Measurements from ENCODE around the gene CDC42BPA. TPM values are rescaled to one million over a fixed set of nuclear protein-coding genes. Genes with fewer than 3 reads are reported as not detected.

The CDC42BPA gene
- total RNA-seq, 1 donor from 2014 or later: 42.7 TPM

DNA sequence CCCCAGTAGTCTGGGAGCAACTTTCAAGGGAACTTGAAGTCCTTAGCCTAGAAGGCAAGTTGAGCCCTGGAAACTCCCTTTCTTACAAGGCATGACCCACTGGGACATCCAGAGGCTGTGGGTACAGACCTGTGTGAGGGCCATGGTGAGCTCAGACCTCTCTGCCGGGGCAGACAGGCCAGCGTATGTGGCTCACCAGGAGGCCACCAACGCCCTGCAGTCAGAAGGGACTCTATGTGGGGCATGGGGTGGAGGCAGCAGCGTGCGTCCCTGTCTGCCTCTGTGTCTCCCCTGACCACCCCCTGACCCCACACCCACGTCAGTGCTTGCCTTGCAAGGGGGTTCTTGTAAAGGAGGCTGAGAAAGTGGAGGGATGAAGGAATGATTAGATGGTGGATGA lies 367.4 kb downstream of the CDC42BPA start:
- H3K4me1 ChIP-seq: peaks cover 20% of the 10 kb centered on the region
- H3K9me3 ChIP-seq: no peaks in the 10 kb centered on the region
- intact Hi-C loops (cut with DNase I): no loop called here
- no peaks in the 10 kb centered on the region for H3K36me3 ChIP-seq
- H3K27ac ChIP-seq: no peak overlapping the region
- TF ChIP-seq POLR2A (IDR thresholded peaks at IDR 0.05): no peak
- TF ChIP-seq, protein P1, sequence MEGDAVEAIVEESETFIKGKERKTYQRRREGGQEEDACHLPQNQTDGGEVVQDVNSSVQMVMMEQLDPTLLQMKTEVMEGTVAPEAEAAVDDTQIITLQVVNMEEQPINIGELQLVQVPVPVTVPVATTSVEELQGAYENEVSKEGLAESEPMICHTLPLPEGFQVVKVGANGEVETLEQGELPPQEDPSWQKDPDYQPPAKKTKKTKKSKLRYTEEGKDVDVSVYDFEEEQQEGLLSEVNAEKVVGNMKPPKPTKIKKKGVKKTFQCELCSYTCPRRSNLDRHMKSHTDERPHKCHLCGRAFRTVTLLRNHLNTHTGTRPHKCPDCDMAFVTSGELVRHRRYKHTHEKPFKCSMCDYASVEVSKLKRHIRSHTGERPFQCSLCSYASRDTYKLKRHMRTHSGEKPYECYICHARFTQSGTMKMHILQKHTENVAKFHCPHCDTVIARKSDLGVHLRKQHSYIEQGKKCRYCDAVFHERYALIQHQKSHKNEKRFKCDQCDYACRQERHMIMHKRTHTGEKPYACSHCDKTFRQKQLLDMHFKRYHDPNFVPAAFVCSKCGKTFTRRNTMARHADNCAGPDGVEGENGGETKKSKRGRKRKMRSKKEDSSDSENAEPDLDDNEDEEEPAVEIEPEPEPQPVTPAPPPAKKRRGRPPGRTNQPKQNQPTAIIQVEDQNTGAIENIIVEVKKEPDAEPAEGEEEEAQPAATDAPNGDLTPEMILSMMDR (IDR thresholded peaks at IDR 0.05): no peak
- TF ChIP-seq POLR2AphosphoS5 (IDR thresholded peaks at IDR 0.05; ENCODE audit: insufficient read depth in 1 of 2, low read depth in 1 of 2): no peak
- DNase-seq (ENCODE audit: extremely low spot score in 2 of 2): peak in 1 of 2 donors; percentile 69
- no peaks in the 10 kb centered on the region for H3K27me3 ChIP-seq
- H3K4me3 ChIP-seq: no peak overlapping the region

DNA sequence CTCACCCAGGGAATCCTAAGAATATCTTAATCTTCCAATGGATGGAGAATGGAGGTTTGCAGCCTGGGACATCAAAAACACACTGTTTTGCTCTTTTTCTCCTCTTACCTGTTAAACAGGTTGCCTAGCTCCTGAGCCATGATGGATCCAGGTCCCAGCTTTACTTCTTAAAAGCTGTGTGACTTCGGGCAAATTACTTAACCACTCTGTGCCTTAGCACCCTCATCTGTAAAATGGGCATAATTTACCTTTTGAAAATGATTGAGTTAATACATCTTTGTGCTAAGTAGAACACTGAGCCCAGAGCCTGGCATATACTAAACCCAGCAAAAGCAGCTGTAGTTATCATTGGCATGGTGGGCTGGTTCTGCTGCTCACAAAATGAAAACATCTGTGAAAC lies 368.0 kb downstream of the CDC42BPA start:
- DNase-seq (ENCODE audit: extremely low spot score in 2 of 2): no peak
- no peak for TF ChIP-seq POLR2AphosphoS5 (IDR thresholded peaks at IDR 0.05; ENCODE audit: insufficient read depth in 1 of 2, low read depth in 1 of 2)
- TF ChIP-seq, protein P1 (IDR thresholded peaks at IDR 0.05): no peak
- Histone ChIP-seq H3K4me1 (peaks cover 25% of the 10 kb centered on the region), H3K9me3 (no peaks in the 10 kb centered on the region), H3K36me3 (no peaks in the 10 kb centered on the region), H3K27ac (no peak overlapping the region), H3K4me3 (no peak overlapping the region), H3K27me3 (no peaks in the 10 kb centered on the region)
- intact Hi-C loops (cut with DNase I): no loop called here

DNA sequence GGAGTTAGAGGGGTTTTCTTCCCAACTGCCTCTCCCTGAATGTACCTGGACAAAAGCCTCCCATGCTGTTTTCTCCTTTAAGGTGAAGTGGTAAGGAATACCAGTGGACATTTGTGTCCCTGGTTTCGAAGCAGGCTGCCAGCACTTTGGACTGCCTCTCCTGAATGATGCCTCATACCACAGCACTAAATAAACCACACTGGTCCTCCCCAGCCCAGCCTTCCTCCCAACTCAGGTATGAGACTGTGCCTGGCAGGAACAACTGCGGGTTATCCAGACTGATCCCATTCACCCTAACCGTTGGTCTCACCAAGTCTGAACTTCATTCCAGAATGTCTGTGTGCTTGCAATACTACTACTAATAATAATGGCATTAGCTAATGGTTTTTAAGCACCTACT lies 368.9 kb downstream of the CDC42BPA start:
- intact Hi-C loops (cut with DNase I): no loop called here
- H3K9me3 ChIP-seq: no peaks in the 10 kb centered on the region
- H3K27ac ChIP-seq: no peak overlapping the region
- H3K4me3 ChIP-seq: no peak overlapping the region
- no peaks in the 10 kb centered on the region for H3K36me3 ChIP-seq
- H3K27me3 ChIP-seq: no peaks in the 10 kb centered on the region
- TF ChIP-seq POLR2AphosphoS5 (IDR thresholded peaks at IDR 0.05; ENCODE audit: insufficient read depth in 1 of 2, low read depth in 1 of 2): no peak
- TF ChIP-seq POLR2A (IDR thresholded peaks at IDR 0.05): no peak
- TF ChIP-seq, protein P1 (IDR thresholded peaks at IDR 0.05): no peak
- no peak for DNase-seq (ENCODE audit: extremely low spot score in 2 of 2)
- H3K4me1 ChIP-seq: peaks cover 32% of the 10 kb centered on the region

DNA sequence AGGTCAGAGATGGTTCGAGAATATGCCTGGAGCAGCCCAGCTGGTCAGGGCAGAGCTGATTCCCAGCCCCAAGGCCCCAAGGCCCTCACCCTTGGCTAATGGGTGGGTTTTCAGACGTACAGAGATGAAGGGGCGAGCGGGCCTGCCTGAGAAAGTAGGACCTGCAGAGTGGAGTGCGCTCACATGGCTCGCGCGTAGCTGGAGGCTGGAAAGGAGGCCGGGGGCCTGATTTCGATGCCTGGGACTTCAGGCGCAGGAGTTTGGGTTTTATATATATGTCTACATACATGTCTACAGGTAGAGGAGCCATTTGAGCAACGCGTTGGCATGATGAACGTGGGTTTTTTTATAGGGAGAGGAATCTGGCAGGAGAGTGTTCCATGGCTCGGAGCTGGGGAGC lies 369.3 kb downstream of the CDC42BPA start:
- TF ChIP-seq, protein P1 (IDR thresholded peaks at IDR 0.05): no peak
- no peak for TF ChIP-seq POLR2AphosphoS5 (IDR thresholded peaks at IDR 0.05; ENCODE audit: insufficient read depth in 1 of 2, low read depth in 1 of 2)
- no peak for TF ChIP-seq POLR2A (IDR thresholded peaks at IDR 0.05)
- H3K4me1 ChIP-seq: peaks cover 35% of the 10 kb centered on the region

DNA sequence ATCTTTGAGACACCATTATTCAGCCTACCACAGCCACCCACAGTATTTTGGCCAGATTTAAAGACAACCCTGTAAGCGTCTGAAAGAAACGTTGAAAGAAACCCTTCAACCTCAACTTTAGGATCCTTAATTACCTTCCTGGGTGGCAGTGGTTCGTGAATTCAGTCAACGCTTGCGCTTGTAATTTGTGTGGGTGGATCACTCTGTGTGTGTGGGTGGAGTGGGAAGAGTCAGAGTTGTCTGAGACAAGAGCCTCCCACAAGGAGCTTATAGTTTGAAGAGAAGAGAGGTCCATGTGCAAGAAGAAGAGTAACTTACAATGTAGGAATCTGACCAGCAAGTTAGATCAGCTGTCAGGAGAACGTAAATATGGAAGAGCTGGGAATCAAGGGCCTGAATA lies 369.8 kb downstream of the CDC42BPA start:
- intact Hi-C loops (cut with DNase I): no loop called here
- H3K36me3 ChIP-seq: no peaks in the 10 kb centered on the region
- TF ChIP-seq POLR2A (IDR thresholded peaks at IDR 0.05) (no peak), POLR2AphosphoS5 (IDR thresholded peaks at IDR 0.05; ENCODE audit: insufficient read depth in 1 of 2, low read depth in 1 of 2) (no peak)
- TF ChIP-seq, protein P1 (IDR thresholded peaks at IDR 0.05): no peak
- no peaks in the 10 kb centered on the region for H3K9me3 ChIP-seq
- no peak for DNase-seq (ENCODE audit: extremely low spot score in 2 of 2)
- H3K27me3 ChIP-seq: no peaks in the 10 kb centered on the region
- peaks cover 38% of the 10 kb centered on the region for H3K4me1 ChIP-seq
- H3K4me3 ChIP-seq: no peak overlapping the region
- no peak overlapping the region for H3K27ac ChIP-seq

More for the DNA sequence above, 369.3 kb downstream of the CDC42BPA start:
- Histone ChIP-seq H3K36me3 (no peaks in the 10 kb centered on the region), H3K27ac (no peak overlapping the region), H3K27me3 (no peaks in the 10 kb centered on the region), H3K4me3 (no peak overlapping the region), H3K9me3 (no peaks in the 10 kb centered on the region)
- DNase-seq (ENCODE audit: extremely low spot score in 2 of 2): no peak
- intact Hi-C loops (cut with DNase I): no loop called here
